ENCODE data around the gene LENG8.

DNA sequence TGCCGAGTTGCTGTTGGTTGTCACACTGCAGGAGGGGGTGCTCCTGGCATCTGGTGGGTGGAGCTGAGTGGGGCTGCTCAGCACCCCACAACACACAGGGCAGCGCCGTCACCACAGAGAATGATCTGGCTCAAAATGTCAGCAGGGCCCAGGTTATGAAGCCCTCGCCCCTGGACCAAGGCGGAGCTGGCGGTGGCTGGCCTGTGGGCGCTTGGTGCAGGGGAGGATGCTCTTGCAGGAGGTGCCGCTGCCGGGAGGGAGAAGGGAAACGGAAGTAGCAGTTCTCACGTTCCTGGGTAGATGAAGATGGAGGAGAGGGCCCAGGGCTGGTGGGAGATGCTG is 14.2 kb upstream of the LENG8 start:
- TF ChIP-seq, protein P1, sequence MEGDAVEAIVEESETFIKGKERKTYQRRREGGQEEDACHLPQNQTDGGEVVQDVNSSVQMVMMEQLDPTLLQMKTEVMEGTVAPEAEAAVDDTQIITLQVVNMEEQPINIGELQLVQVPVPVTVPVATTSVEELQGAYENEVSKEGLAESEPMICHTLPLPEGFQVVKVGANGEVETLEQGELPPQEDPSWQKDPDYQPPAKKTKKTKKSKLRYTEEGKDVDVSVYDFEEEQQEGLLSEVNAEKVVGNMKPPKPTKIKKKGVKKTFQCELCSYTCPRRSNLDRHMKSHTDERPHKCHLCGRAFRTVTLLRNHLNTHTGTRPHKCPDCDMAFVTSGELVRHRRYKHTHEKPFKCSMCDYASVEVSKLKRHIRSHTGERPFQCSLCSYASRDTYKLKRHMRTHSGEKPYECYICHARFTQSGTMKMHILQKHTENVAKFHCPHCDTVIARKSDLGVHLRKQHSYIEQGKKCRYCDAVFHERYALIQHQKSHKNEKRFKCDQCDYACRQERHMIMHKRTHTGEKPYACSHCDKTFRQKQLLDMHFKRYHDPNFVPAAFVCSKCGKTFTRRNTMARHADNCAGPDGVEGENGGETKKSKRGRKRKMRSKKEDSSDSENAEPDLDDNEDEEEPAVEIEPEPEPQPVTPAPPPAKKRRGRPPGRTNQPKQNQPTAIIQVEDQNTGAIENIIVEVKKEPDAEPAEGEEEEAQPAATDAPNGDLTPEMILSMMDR (IDR thresholded peaks at IDR 0.05): no peak
- TF ChIP-seq POLR2A (IDR thresholded peaks at IDR 0.05) (no peak), POLR2AphosphoS5 (IDR thresholded peaks at IDR 0.05) (no peak)

Measured in upper lobe of left lung (tissue), 4 donors.